GM18499 (cell line): ENCODE measurements around the gene PSMA8.
"Not testable (repeated sequence)": the region's sequence is repeated elsewhere in the genome, so short reads cannot be mapped to it uniquely, and the experiment has no call there.

Experiments used
- ATAC-seq: cut with Tn5 transposase; IDR thresholded peaks from one replicate; pipeline ENCODE4 v1.9.1; 2021; ENCODE audit warnings: moderate number of reproducible peaks; ENCODE audit not compliant: insufficient read depth, unreplicated experiment

The PSMA8 gene

GRCh38 chr18:26133652-26134051 is at the start of gene PSMA8:
Gene PSMA8 (plus strand): TSS chr18:26133869. CDS start chr18:26133966, 97 bp downstream.
- ATAC-seq: no peak

DNA sequence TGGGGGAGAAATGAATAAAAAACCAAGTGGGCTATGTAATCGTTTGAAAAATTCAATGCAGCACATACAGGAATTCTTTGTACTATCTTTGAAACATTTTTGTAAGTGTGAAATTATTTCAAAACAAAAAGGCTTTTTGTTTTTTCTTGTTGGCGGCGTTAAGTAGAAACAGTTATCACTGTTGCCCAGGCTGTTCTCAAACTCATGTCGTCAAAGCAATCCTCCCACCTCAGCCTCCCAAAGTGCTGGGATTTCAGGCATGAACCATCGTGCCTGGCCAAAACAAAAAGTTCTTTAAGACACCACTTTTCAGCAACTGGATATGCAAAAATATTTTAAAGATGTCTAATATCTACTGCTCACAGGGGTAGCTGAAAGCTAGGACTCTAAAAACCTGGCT is 48.6 kb upstream of the PSMA8 start:
- no peak for ATAC-seq

- ATAC-seq: no peak
Observed at GRCh38 chr18:26086959-26087358, 46.7 kb upstream of the PSMA8 start.

DNA sequence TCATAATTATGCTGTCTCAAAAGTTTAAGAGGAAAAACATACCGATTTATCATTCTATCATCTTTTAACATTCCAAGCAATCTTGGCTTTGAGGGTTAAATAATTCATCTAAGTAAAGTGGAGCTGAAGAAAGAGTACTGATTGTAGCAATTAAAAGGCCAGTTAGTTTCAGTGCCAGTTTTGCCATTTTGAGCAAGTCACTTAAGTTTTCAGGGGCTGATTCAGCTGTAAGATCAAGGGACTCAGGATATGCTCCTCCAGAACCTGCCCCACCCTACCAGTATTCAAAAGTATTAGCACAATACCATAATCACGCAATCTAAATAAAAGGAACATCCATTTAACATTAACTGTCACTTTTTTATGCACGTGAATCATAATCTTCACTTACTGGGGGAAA is 45.2 kb upstream of the PSMA8 start:
- ATAC-seq: no peak

DNA sequence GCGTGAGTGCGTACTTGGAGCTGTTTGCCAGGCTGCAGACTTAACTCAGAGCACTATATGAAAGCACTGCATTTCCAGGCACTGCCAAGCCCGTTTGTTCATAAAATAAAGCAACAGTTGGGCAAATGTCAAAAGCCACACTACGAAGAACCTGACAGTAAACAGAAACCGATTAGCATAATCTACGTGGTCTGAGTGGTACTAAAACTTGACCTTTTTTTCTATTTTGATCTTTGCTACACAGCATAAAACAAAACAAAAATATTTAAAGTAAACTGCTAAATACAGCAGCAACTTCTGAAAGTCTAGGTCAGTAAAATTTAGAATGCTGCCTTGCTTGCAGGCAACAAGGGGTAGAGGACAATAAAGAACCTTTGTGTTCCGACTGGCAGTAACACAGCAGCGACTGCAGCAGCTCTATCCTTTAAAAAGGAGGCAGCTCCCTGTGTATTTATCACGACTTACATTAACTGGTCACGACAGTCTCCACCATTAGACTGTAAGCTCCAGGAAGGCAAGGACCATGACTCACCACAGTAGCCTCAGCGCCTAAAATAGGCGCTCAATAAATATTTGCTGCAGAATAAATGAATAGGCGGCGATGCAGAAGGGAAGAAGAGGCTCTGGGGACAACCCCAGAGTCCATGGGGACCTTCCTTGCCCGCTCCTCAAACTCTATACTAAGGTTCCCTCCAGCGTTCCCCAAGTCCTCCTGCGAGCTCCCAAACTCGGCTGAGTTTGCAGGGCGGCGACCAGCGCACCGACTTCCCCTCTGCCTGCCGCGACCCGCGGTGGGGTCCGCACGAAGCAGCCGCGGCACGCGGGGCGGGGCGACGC is 44.2 kb upstream of the PSMA8 start:
- ATAC-seq: peak; percentile 6

DNA sequence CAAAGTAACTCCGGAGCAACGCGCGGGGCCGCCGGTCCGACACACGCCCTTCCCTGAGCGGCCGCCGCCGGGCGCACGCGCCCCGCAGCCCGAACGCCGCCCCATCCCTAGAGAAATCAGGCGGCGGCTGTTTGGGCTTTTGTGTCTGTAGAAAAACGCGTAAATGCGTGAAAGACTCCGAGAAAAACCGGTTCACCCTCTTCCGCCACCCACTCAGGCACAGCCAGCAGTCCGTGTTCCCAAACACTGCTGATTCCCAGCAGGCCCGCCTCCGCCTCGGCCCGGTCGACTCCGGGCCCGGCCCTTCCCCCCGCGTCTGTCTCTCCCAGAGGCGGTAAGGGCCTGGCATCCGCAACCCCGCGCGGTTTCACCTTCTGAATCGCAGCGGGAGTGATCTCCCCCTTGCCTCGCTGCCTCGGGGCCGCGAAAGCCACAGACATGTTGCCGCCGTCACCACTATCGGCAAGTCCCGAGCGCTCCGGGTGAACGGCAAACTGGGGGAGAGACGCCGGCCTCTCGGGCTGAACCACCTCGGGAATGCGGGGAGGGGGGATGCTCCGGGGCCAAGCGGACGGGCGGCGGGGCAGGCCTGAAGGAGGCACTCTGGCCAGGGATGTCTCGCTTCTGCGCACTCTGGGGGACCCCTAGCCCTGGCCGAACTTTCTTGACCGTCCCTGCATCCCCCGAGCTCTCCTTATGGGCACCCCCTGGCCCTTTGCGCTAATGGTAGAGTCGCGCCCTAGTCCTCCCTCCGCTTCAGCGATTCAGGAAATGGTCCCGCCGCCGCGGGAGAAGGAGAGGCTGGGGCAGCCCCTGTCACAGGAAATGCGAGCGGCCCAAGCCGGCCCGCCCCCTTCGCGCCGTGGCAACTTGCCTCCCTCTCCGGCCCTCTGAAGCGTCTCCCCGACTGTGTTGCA is 43.3 kb upstream of the PSMA8 start, which contains the start of gene SS18:
Gene SS18, minus strand, starts transcription at position 484 of the 917 bp plus-strand sequence. Its CDS starts 44 bp downstream, at position 440.
- peak; percentile 46 for ATAC-seq

GRCh38 chr18:26091047-26091630 is 42.5 kb upstream of the PSMA8 start:
- peak; percentile 23 for ATAC-seq

GRCh38 chr18:26096852-26097251 is 36.8 kb upstream of the PSMA8 start:
- no peak for ATAC-seq

GRCh38 chr18:26097563-26097962 is 36.1 kb upstream of the PSMA8 start:
- no peak for ATAC-seq

DNA sequence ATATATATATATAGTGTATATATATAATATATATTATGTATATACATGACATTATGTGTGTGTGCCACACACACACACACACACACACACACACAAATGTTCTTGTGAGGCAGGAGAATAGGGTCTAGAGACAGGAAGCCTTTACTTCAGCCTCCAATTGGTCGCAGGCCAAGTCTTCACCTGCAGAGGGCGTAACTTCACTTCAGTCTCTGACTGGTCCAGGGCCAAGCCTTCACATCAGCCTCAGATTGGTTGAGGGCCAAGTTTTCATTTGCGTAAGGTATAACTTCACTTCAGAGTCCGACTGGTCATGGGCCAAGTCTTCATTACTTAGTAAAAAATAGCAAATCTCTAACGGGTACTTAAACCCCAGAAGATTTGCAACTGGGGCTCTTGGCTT is 30.1 kb upstream of the PSMA8 start:
- no peak for ATAC-seq

GRCh38 chr18:26104035-26104434 is 29.6 kb upstream of the PSMA8 start:
- ATAC-seq: no peak

DNA sequence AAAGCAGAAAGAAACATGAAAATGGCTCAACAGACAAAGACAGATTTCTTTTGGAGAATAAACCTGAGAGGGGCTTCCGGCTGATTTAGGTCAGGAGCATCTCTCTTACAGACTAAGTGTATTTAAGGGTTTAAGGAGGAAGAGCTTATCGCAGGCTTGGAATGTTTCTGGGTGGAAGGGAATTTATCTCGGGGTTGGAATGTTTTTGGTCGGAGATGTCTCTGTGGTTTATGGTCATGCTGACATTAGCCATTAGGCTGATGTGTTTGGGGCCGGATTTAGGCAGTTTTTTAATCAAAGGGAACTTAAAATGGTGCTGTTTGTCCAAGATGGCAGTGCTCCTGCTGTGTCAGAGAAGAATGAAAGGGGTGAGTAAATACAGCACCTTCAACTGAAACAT is 14.4 kb upstream of the PSMA8 start:
- no peak for ATAC-seq

DNA sequence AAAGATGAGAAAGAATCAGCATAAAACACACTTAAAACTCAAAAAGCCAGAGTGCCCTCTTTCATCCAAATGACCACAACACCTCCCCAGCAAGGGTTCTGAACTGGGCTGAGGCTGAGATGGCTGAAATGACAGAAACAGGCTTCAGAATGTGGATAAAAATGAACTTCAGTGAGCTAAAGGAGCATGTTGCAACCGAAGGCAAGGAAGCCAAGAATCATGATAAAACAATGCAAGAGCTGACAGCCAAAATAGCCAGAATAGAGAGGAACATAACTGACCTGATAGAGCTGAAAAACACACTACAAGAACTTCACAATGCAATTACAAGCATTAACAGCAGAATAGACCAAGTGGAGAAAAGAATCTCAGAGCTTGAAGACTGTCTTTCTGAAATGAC is 12.2 kb upstream of the PSMA8 start:
- ATAC-seq: no peak

DNA sequence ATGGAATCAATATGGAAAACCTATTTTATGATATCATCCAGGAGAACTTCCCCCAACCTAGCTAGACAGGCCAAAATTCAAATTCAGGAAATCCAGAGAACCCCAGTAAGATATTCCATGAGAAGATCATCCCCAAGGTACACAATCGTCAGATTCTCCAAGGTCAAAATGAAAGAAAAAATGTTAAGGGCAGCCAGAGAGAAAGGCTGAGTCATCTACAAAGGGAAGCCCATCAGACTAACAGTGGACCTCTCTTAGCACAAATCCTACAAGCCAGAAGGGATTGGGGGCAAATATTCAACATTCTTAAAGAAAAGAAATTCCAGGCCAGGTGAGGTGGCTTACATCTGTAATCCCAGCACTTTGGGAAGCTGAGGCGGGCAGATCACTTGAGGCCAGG is 11.7 kb upstream of the PSMA8 start:
- not testable (repeated sequence) for ATAC-seq

- no peak for ATAC-seq
Observed at GRCh38 chr18:26127786-26128185, 5.9 kb upstream of the PSMA8 start.

DNA sequence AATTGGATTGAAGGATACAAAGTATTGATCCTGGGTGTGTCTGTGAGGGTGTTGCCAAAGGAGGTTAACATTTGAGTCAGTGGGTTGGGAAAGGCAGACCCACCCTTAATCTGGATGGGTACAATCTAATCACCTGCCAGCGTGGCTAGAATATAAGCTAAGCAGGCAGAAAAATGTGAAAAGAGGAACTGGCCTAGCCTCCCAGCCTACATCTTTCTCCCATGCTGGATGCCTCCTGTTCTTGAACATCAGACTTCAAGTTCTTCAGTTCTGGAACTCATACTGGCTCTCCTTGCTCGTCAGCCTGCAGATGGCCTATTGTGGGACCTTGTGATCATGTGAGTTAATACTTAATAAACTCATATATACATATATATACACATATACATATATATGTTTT is 5.5 kb upstream of the PSMA8 start:
- ATAC-seq: not testable (repeated sequence)

GRCh38 chr18:26134107-26134506 is 438 bp downstream of the PSMA8 start:
- no peak for ATAC-seq

GRCh38 chr18:26135548-26135947 is 1.9 kb downstream of the PSMA8 start:
- ATAC-seq: no peak

DNA sequence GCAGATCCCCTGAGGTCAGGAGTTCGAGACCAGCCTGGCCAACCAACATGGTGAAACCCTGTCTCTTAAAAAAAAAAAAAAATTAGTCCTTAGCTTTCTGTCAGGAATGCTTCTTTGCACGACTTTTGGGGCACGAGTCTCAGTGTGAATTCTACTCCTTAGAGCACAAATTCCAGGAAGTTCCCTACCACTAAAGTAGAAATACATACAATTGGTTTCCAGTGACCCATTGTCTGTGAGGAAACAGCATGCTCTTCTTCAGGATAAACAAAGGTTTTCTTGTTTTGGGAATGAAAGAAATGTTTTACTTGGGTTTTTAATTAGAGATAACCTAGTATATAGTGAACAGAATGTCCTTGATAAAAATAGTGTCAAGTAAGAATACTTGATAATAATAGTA is 23.7 kb downstream of the PSMA8 start:
- ATAC-seq: no peak

DNA sequence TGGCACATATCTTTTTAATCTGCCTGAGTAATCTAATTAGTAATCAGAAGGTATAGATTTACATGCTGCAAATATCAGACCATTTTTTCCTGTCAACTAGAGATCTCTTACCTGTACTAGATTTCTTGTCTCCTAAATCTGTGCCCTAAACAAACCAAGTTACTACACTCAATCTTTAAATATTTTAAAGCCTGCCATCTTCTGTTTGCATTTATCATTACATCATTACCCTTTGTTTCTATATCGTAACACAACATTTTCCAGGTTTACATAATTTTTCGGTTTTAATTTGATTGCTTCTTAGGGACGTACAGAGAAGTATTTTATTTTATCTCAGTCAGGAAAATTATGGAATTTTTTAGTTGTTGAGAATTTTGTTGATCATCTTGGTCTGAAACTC is 25.7 kb downstream of the PSMA8 start:
- ATAC-seq: no peak

- ATAC-seq: no peak
Observed at GRCh38 chr18:26164571-26164970, 30.9 kb downstream of the PSMA8 start.
